ENCODE data around the gene REPS2.

Gene REPS2

DNA sequence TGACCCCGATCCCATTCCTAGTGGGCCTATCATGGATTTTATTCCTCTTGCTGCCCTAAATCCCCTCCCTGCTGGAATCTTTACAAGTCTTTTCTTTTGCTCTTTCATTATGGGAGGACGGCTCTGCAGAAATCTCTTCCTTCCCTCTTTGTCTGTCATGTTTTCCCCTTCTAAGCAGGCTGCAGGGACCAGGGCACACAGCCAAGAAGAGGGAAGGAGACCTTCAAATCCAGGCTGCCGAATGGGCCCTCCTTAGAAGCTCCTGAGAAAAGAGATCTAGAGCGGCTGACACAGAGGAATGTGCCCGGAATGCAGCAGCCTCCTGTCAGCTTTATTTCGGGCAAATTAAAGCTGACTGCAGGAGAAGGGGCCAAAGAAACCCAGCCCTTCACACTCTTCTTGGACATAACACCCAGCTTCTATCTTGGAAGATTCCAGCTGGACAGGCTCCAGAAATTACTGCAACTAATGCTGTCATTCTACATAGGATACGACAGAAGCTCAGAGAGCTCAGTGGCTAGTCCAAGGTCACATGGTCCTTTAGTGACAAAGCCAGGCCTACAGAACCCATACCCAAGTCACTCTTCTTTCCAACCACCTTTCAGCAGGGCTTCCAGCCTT is 240.8 kb downstream of the REPS2 start:
- no peak for DNase-seq (ENCODE audit: low spot score)
- no peak overlapping the region for H3K27ac ChIP-seq
- TF ChIP-seq, protein P1, sequence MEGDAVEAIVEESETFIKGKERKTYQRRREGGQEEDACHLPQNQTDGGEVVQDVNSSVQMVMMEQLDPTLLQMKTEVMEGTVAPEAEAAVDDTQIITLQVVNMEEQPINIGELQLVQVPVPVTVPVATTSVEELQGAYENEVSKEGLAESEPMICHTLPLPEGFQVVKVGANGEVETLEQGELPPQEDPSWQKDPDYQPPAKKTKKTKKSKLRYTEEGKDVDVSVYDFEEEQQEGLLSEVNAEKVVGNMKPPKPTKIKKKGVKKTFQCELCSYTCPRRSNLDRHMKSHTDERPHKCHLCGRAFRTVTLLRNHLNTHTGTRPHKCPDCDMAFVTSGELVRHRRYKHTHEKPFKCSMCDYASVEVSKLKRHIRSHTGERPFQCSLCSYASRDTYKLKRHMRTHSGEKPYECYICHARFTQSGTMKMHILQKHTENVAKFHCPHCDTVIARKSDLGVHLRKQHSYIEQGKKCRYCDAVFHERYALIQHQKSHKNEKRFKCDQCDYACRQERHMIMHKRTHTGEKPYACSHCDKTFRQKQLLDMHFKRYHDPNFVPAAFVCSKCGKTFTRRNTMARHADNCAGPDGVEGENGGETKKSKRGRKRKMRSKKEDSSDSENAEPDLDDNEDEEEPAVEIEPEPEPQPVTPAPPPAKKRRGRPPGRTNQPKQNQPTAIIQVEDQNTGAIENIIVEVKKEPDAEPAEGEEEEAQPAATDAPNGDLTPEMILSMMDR (IDR thresholded peaks at IDR 0.05), result no peak

GRCh38 chrX:17192106-17192505 is 245.6 kb downstream of the REPS2 start:
- Histone ChIP-seq H3K4me3 (no peak overlapping the region), H3K27ac (no peak overlapping the region)
- TF ChIP-seq, protein P1 (IDR thresholded peaks at IDR 0.05), result no peak
- no peak for DNase-seq (ENCODE audit: low spot score)

More for the DNA sequence above, 240.8 kb downstream of the REPS2 start:
- no peak overlapping the region for H3K4me3 ChIP-seq

Data from coronary artery (tissue), 2 donors.